Right lobe of liver (tissue), 6 donors: Measurements from ENCODE around the gene LRRC8D. TPM values are rescaled to one million over a fixed set of nuclear protein-coding genes. Genes with fewer than 3 reads are reported as not detected.

Source experiments
- ATAC-seq, 4 donors: fragments of 200-7000 bp; cut with Tn5 transposase; one replicate each; pipeline ENCODE4 v1.9.1; 2020; ENCODE audit warnings: mild to moderate bottlenecking in 4 of 4, moderate library complexity in 4 of 4
- DNase-seq, 3 donors: peaks; one replicate each; pipeline ENCODE4 v3.0.0-alpha.2; 2020
- H3K27ac ChIP-seq, 3 donors: fragments of 200-600 bp; one replicate each; pipeline ENCODE4 v1.8.0; 2022
- H3K27me3 ChIP-seq, 2 donors: fragments of 200-600 bp; one replicate each; pipeline ENCODE4 v1.8.0; 2022
- H3K36me3 ChIP-seq, 4 donors: fragments of 200-600 bp; sonication (generic) in 1 of 4; one replicate each; pipeline versions ENCODE4 v1.5.1 to v1.8.0; 2017 to 2022; ENCODE audit warnings: control low read depth in 1 of 4
- H3K4me1 ChIP-seq, 4 donors: fragments of 200-600 bp; sonication (generic) in 1 of 4; one replicate each; pipeline versions ENCODE4 v1.5.1 to v1.8.0; 2017 to 2022; ENCODE audit warnings: control low read depth in 1 of 4
- H3K4me3 ChIP-seq, 3 donors: fragments of 200-600 bp; one replicate each; pipeline ENCODE4 v1.8.0; 2022
- H3K9me3 ChIP-seq, 4 donors: fragments of 200-600 bp; sonication (generic) in 1 of 4; one replicate each; pipeline versions ENCODE4 v1.5.1 to v1.8.0; 2017 to 2022; ENCODE audit warnings: control low read depth in 1 of 4
- CTCF ChIP-seq, 4 donors: fragments of 200-600 bp in 3 of 4; fragments of 450-650 bp in 1 of 4; IDR thresholded peaks; one replicate each; pipeline versions ENCODE4 v1.5.1 to v1.8.0; 2016 to 2022; ENCODE audit warnings: antibody characterized with exemption in 4 of 4, mild to moderate bottlenecking in 2 of 4
- POLR2A ChIP-seq: fragments of 450-650 bp; IDR thresholded peaks from one replicate; pipeline ENCODE4 v1.6.1; 2017; ENCODE audit warnings: antibody characterized with exemption, mild to moderate bottlenecking
- WGBS: methylation state at CpG from one replicate; pipeline ENCODE4 v1.1.6; 2018; ENCODE audit warnings: low coverage, low lambda C conversion rate; ENCODE audit not compliant: insufficient coverage; ENCODE audit errors: missing lambda C conversion rate; 5-methylcytosine and 5-hydroxymethylcytosine counted together
- intact Hi-C, 2 donors: fragments of 100-400 bp; cut with DNase I; formaldehyde crosslinking; loops; one replicate each; pipeline versions ENCODE4 v1.11.2 to v1.14.1; 2022
- total RNA-seq, 6 experiments: library from RNA; depleted of rRNA in 2 of 6; stranded (reverse); fragments of >200 nt in 2 of 6; fragmentation: NEBNext Ultra II Directional in 3 of 6; extraction: Animal tissue kit (Norgen Biotek cat#: 25700) in 3 of 6; gene quantifications; one replicate each; pipeline versions ENCODE4 v1.1.0 to v1.2.4, GENCODE V29; 2016 to 2023
- donor health status: DM: no; HTN: yes; CAD: no.
- donor health status: DM: no; HTN: no; CAD: no.
- donor health status: DM: no; HTN: no; CAD: no.
- donor health status: DM: no; HTN: yes; CAD: no.
- donor health status: DM: no; HTN: yes; CAD: no.

Gene LRRC8D
- total RNA-seq, 6 experiments from 2014 or later: 11.5 to 22.1 (median 19.3) TPM

GRCh38 chr1:89927049-89927448 is 106.2 kb downstream of the LRRC8D start:
- no peak for TF ChIP-seq POLR2A
- no peak for TF ChIP-seq CTCF (IDR thresholded peaks at IDR 0.05)
- DNase-seq (no peak), ATAC-seq (no peak)
- WGBS: 90% methylated on average over 2 of the region's 5 CpGs
- H3K27ac ChIP-seq: no peak overlapping the region
- no peaks in the 10 kb centered on the region for H3K4me1 ChIP-seq
- no peaks in the 10 kb centered on the region for H3K9me3 ChIP-seq
- no peaks in the 10 kb centered on the region for H3K36me3 ChIP-seq
- no peak overlapping the region for H3K4me3 ChIP-seq
- H3K27me3 ChIP-seq: no peaks in the 10 kb centered on the region
- intact Hi-C loops: no loop called here

- DNase-seq (no peak), ATAC-seq (no peak)
- intact Hi-C loops: no loop called here
- 75% methylated on average over 1 of the region's 1 CpG for WGBS
- H3K27me3 ChIP-seq: no peaks in the 10 kb centered on the region
- no peak overlapping the region for H3K4me3 ChIP-seq
- no peak for TF ChIP-seq POLR2A
- TF ChIP-seq CTCF (IDR thresholded peaks at IDR 0.05): no peak
- H3K9me3 ChIP-seq: no peaks in the 10 kb centered on the region
- no peaks in the 10 kb centered on the region for H3K36me3 ChIP-seq
- H3K27ac ChIP-seq: no peak overlapping the region
- no peaks in the 10 kb centered on the region for H3K4me1 ChIP-seq
Measured at GRCh38 chr1:89927478-89927877, 106.6 kb downstream of the LRRC8D start.

- no peak overlapping the region for H3K4me3 ChIP-seq
- H3K27ac ChIP-seq: no peak overlapping the region
- no peaks in the 10 kb centered on the region for H3K4me1 ChIP-seq
- ATAC-seq (peak; percentile 26 to 45 (median 41)), DNase-seq (no peak)
- H3K36me3 ChIP-seq: peaks cover 0 to 4% (median 0%) of the 10 kb centered on the region in 4 donors
- WGBS: no CpG with 5 or more reads among the region's 2 CpGs
- H3K9me3 ChIP-seq: no peaks in the 10 kb centered on the region
- TF ChIP-seq POLR2A (no peak), CTCF (IDR thresholded peaks at IDR 0.05) (no peak)
- no peaks in the 10 kb centered on the region for H3K27me3 ChIP-seq
- intact Hi-C loops: no loop called here
Measured at GRCh38 chr1:89928506-89928905, 107.7 kb downstream of the LRRC8D start.

- no peaks in the 10 kb centered on the region for H3K27me3 ChIP-seq
- H3K4me1 ChIP-seq: no peaks in the 10 kb centered on the region
- peaks cover 0 to 12% (median 0%) of the 10 kb centered on the region in 4 donors for H3K36me3 ChIP-seq
- intact Hi-C loops: no loop called here
- H3K9me3 ChIP-seq: no peaks in the 10 kb centered on the region
- DNase-seq: no peak
- no peak for ATAC-seq
- H3K4me3 ChIP-seq: no peak overlapping the region
- no peak for TF ChIP-seq POLR2A
- TF ChIP-seq CTCF (IDR thresholded peaks at IDR 0.05): no peak
- WGBS: 97% methylated on average over 5 of the region's 6 CpGs
- H3K27ac ChIP-seq: no peak overlapping the region
Measured at GRCh38 chr1:89929467-89930063, 108.7 kb downstream of the LRRC8D start.

- H3K27ac ChIP-seq: no peak overlapping the region
- H3K9me3 ChIP-seq: no peaks in the 10 kb centered on the region
- TF ChIP-seq POLR2A (no peak), CTCF (IDR thresholded peaks at IDR 0.05) (no peak)
- H3K27me3 ChIP-seq: no peaks in the 10 kb centered on the region
- no peak for DNase-seq
- no peak for ATAC-seq
- WGBS: 61% methylated on average over 2 of the region's 2 CpGs
- H3K4me3 ChIP-seq: no peak overlapping the region
- H3K36me3 ChIP-seq: peaks cover 0 to 12% (median 0%) of the 10 kb centered on the region in 4 donors
- intact Hi-C loops: no loop called here
- peaks cover 0 to 8% (median 0%) of the 10 kb centered on the region in 4 donors for H3K4me1 ChIP-seq
Measured at GRCh38 chr1:89930579-89930978, 109.7 kb downstream of the LRRC8D start.
